ENCODE data around the gene OPALIN. TPM values are rescaled to one million over a fixed set of nuclear protein-coding genes. Genes with fewer than 3 reads are reported as not detected.

Gene OPALIN
- total and polyA plus RNA-seq, 9 of the 15 experiments (the other 6 are each of a cell fraction or from before 2014, with no cell fraction given), result not detected

DNA sequence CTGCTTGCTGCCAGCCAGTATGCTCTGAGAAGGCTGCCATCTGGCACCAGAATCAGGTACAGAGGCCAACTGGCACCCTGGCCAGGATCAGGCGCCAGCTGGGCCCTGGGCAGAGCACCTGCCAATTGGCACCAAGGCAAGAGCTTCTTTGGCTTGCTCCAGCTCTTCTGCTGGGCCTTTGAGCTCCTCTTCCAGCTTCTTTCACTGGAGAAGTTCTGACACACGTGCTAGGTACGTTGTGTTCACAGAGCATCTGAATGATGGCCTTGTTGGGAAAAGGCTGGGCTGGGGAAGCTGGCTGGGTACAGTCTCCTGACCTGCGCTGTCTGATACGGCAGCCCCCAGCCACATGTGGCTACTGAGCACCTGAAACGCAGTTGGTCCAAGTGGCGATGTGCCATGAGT is 31.7 kb upstream of the OPALIN start (continued):
- no peak for TF ChIP-seq CBX8 (IDR thresholded peaks at IDR 0.05; ENCODE audit: borderline replicate concordance, extremely low read depth, low read depth, low read length, poor library complexity, severe bottlenecking)
- no peak for TF ChIP-seq BRF1 (IDR thresholded peaks at IDR 0.05; ENCODE audit: borderline replicate concordance, extremely low read depth, insufficient read length)
- TF ChIP-seq PTRF (tag; IDR thresholded peaks at IDR 0.05), result no peak
- TF ChIP-seq NRF1 (conservative IDR thresholded peaks at IDR 0.05 in 1 of 2, IDR thresholded peaks at IDR 0.05 in 1 of 2), result no peak
- TF ChIP-seq POLR3A (IDR thresholded peaks at IDR 0.05; ENCODE audit: borderline replicate concordance, extremely low read depth, insufficient read depth, insufficient read length), result no peak
- TF ChIP-seq, protein P1, sequence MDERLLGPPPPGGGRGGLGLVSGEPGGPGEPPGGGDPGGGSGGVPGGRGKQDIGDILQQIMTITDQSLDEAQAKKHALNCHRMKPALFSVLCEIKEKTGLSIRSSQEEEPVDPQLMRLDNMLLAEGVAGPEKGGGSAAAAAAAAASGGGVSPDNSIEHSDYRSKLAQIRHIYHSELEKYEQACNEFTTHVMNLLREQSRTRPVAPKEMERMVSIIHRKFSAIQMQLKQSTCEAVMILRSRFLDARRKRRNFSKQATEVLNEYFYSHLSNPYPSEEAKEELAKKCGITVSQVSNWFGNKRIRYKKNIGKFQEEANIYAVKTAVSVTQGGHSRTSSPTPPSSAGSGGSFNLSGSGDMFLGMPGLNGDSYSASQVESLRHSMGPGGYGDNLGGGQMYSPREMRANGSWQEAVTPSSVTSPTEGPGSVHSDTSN (CRISPR knock-in tag; IDR thresholded peaks at IDR 0.05; ENCODE audit: low read depth), result no peak
- TF ChIP-seq, protein P1 (tag; conservative IDR thresholded peaks at IDR 0.05; ENCODE audit: low read depth), result no peak
- no peak for TF ChIP-seq CAMTA2 (CRISPR knock-in tag; conservative IDR thresholded peaks at IDR 0.05)
- no peak for TF ChIP-seq ZFX (CRISPR knock-in tag; IDR thresholded peaks at IDR 0.05)

All from K562 (cell line).